ENCODE measurements around the gene PLPP6. TPM values are rescaled to one million over a fixed set of nuclear protein-coding genes. Genes with fewer than 3 reads are reported as not detected.

PLPP6 gene
- total RNA-seq, 1 experiment from 2014 or later, result 1.8 TPM

DNA sequence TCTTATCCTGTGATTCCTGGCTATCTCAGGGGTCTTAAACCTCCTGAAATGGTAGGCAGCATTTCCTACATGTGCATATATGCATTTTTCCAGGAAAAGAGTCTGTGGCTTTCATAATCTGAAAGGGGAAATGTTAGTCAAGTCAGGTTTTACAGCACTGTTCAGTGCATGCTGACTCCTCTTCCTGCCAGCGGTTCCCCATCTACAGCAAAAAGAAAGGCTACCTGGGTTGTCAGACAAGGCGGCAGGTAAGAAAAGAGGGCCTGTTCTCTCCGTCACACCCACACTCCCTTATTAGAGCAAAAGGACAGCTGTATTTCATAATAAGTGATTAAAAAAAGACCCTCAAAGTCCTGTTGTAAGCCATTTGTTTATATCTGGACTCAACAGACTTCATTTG, 8.5 kb downstream of the PLPP6 start:
- intact Hi-C loops (cut with micrococcal nuclease; ENCODE audit: unreplicated experiment) (no loop called here), in situ Hi-C loops (cut with HindIII; ENCODE audit: low pct_unique_long_range_greater_than_20kb, low sequenced_read_pairs) (no loop called here)
- BruUV-seq (replicated peaks), result no TSS peak
- ChIA-PET CTCF (no interaction called here), POLR2A (no interaction called here)
- ATAC-seq, result no peak
- Histone ChIP-seq H3K4me1 (ENCODE audit: control insufficient read depth, insufficient read depth, low read length) (no peaks in the 10 kb centered on the region), H3K9me3 (ENCODE audit: control insufficient read depth, insufficient read depth, low read depth, low read length) (no peaks in the 10 kb centered on the region), H3K36me3 (ENCODE audit: control insufficient read depth, insufficient read depth, low read length) (no peaks in the 10 kb centered on the region), H3K27ac (ENCODE audit: low read length) (no peak overlapping the region), H3K27me3 (ENCODE audit: control insufficient read depth, insufficient read depth, low read length) (no peaks in the 10 kb centered on the region), H3K4me3 (ENCODE audit: low read depth in 2 of 2, low read length in 2 of 2) (no peak overlapping the region)
- TF ChIP-seq, protein P1, sequence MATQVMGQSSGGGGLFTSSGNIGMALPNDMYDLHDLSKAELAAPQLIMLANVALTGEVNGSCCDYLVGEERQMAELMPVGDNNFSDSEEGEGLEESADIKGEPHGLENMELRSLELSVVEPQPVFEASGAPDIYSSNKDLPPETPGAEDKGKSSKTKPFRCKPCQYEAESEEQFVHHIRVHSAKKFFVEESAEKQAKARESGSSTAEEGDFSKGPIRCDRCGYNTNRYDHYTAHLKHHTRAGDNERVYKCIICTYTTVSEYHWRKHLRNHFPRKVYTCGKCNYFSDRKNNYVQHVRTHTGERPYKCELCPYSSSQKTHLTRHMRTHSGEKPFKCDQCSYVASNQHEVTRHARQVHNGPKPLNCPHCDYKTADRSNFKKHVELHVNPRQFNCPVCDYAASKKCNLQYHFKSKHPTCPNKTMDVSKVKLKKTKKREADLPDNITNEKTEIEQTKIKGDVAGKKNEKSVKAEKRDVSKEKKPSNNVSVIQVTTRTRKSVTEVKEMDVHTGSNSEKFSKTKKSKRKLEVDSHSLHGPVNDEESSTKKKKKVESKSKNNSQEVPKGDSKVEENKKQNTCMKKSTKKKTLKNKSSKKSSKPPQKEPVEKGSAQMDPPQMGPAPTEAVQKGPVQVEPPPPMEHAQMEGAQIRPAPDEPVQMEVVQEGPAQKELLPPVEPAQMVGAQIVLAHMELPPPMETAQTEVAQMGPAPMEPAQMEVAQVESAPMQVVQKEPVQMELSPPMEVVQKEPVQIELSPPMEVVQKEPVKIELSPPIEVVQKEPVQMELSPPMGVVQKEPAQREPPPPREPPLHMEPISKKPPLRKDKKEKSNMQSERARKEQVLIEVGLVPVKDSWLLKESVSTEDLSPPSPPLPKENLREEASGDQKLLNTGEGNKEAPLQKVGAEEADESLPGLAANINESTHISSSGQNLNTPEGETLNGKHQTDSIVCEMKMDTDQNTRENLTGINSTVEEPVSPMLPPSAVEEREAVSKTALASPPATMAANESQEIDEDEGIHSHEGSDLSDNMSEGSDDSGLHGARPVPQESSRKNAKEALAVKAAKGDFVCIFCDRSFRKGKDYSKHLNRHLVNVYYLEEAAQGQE (IDR thresholded peaks at IDR 0.05; ENCODE audit: insufficient read depth in 1 of 2, low read depth in 2 of 2, low read length in 1 of 2), result no peak
- TF ChIP-seq, protein P2, sequence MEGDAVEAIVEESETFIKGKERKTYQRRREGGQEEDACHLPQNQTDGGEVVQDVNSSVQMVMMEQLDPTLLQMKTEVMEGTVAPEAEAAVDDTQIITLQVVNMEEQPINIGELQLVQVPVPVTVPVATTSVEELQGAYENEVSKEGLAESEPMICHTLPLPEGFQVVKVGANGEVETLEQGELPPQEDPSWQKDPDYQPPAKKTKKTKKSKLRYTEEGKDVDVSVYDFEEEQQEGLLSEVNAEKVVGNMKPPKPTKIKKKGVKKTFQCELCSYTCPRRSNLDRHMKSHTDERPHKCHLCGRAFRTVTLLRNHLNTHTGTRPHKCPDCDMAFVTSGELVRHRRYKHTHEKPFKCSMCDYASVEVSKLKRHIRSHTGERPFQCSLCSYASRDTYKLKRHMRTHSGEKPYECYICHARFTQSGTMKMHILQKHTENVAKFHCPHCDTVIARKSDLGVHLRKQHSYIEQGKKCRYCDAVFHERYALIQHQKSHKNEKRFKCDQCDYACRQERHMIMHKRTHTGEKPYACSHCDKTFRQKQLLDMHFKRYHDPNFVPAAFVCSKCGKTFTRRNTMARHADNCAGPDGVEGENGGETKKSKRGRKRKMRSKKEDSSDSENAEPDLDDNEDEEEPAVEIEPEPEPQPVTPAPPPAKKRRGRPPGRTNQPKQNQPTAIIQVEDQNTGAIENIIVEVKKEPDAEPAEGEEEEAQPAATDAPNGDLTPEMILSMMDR (IDR thresholded peaks at IDR 0.05), result no peak
- TF ChIP-seq POLR2AphosphoS5 (IDR thresholded peaks at IDR 0.05; ENCODE audit: low read depth, low read length) (no peak), TCF7L2 (IDR thresholded peaks at IDR 0.05; ENCODE audit: low read depth, low read length) (no peak), SIN3A (IDR thresholded peaks at IDR 0.05; ENCODE audit: borderline replicate concordance, insufficient read depth, low read depth, low read length) (no peak)
- no peak for DNase-seq (ENCODE audit: low read depth, low spot score)

DNA sequence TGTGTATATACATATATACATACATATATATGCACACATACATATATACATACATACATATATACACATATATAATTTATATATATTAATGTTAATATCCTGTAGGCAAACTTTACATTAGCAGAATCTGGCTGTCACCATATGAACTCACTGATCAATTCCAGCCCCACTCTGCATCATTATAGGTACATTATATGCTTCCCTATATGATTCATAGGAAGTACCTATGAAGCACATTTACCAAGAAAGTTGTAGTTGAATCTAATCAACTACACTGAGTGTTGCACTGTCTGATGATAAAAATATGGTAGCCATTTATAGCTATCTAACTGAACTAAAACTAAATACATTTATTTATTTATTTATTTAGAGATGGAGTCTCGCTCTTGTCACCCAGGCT, 9.6 kb downstream of the PLPP6 start:
- Histone ChIP-seq H3K36me3 (ENCODE audit: control insufficient read depth, insufficient read depth, low read length) (no peaks in the 10 kb centered on the region), H3K27me3 (ENCODE audit: control insufficient read depth, insufficient read depth, low read length) (no peaks in the 10 kb centered on the region), H3K4me3 (ENCODE audit: low read depth in 2 of 2, low read length in 2 of 2) (no peak overlapping the region), H3K9me3 (ENCODE audit: control insufficient read depth, insufficient read depth, low read depth, low read length) (no peaks in the 10 kb centered on the region), H3K4me1 (ENCODE audit: control insufficient read depth, insufficient read depth, low read length) (no peaks in the 10 kb centered on the region), H3K27ac (ENCODE audit: low read length) (no peak overlapping the region)
- BruUV-seq (replicated peaks), result no TSS peak
- no peak for TF ChIP-seq TCF7L2 (IDR thresholded peaks at IDR 0.05; ENCODE audit: low read depth, low read length)
- TF ChIP-seq, protein P2 (IDR thresholded peaks at IDR 0.05), result no peak
- TF ChIP-seq SIN3A (IDR thresholded peaks at IDR 0.05; ENCODE audit: borderline replicate concordance, insufficient read depth, low read depth, low read length), result no peak
- TF ChIP-seq, protein P1 (IDR thresholded peaks at IDR 0.05; ENCODE audit: insufficient read depth in 1 of 2, low read depth in 2 of 2, low read length in 1 of 2), result no peak
- TF ChIP-seq POLR2AphosphoS5 (IDR thresholded peaks at IDR 0.05; ENCODE audit: low read depth, low read length), result no peak
- CTCF ChIA-PET, result no interaction called here
- intact Hi-C loops (cut with micrococcal nuclease; ENCODE audit: unreplicated experiment), result no loop called here
- ATAC-seq (no peak), DNase-seq (ENCODE audit: low read depth, low spot score) (no peak)
- POLR2A ChIA-PET, result no interaction called here
- in situ Hi-C loops (cut with HindIII; ENCODE audit: low pct_unique_long_range_greater_than_20kb, low sequenced_read_pairs), result no loop called here
